ENCODE results near the gene HIVEP3. TPM values are rescaled to one million over a fixed set of nuclear protein-coding genes. Genes with fewer than 3 reads are reported as not detected.

Gene HIVEP3
- total and polyA plus RNA-seq, 2 of the 13 experiments (the other 11 are each of a cell fraction or from before 2014, with no cell fraction given), result 0.05 TPM; not detected in 1

DNA sequence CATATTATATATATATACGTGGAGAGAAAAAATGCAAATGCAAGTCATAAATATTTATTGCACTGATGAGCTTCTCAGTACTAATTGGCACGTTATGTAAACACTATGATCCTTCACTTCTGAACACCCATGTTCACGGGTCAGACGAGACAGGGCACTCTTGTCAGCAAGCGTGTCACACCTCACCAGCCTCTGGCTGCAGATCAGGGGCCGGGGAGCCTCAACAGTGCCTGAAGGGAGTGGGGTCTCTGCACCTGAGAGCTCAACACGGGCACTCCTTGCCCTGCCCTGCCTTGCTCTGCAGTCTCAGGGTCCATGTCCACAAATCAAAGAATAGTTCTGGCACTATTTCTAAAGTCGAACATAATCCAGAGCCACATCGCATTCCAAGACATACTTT, 409 bp upstream of the HIVEP3 start:
- Histone ChIP-seq H3K9me3 (ENCODE audit: low read length) (no peaks in the 10 kb centered on the region), H3K4me1 (ENCODE audit: insufficient read depth, low read length) (no peaks in the 10 kb centered on the region), H3K79me2 (ENCODE audit: insufficient read depth, low read length) (no peaks in the 10 kb centered on the region), H4K20me1 (ENCODE audit: insufficient read depth, low read length) (no peaks in the 10 kb centered on the region), H3K27me3 (ENCODE audit: control insufficient read depth in 1 of 2, insufficient read depth in 2 of 2, low read length in 2 of 2) (peaks cover 1 to 19% of the 10 kb centered on the region in 2 experiments; a peak in 4 of 5 replicates), H3K4me3 (replicated peaks in 1 of 3; ENCODE audit: insufficient read depth in 1 of 3, low read depth in 2 of 3, low read length in 3 of 3) (no peak overlapping the region), H3K36me3 (replicated peaks in 1 of 2; ENCODE audit: control insufficient read depth in 1 of 2, insufficient read depth in 2 of 2, low read length in 2 of 2) (no peaks in the 10 kb centered on the region), H3K9ac (ENCODE audit: insufficient read depth, low read depth, low read length) (no peak overlapping the region), H2AFZ (ENCODE audit: low read length) (no peak overlapping the region), H3K27ac (ENCODE audit: extremely low read length, insufficient read depth, low read length) (no peak overlapping the region), H3K4me2 (ENCODE audit: low read depth, low read length) (no peak overlapping the region)
- POLR2A ChIA-PET, result no interaction called here
- no peak for ATAC-seq
- intact Hi-C loops (cut with micrococcal nuclease; ENCODE audit: unreplicated experiment) (no loop called here), in situ Hi-C loops (cut with HindIII; ENCODE audit: extremely low pct_ligation_motif_present, low pct_unique_long_range_greater_than_20kb) (loop anchor here (10.0 kb wide), 1 partner anchor 56 kb away; no protein-coding TSS in a partner anchor)
- no peak for DNase-seq (ENCODE audit: low spot score)
- no TSS peak for BruUV-seq (replicated peaks)
- 29% methylated on average over 9 of the region's 9 CpGs for WGBS (ENCODE audit: low lambda C conversion rate)
- FAIRE-seq, result no peak
- CTCF ChIA-PET (ENCODE audit: low intra/inter-chr PET ratio, low total read pairs), result no interaction called here
- TF ChIP-seq, protein P1, sequence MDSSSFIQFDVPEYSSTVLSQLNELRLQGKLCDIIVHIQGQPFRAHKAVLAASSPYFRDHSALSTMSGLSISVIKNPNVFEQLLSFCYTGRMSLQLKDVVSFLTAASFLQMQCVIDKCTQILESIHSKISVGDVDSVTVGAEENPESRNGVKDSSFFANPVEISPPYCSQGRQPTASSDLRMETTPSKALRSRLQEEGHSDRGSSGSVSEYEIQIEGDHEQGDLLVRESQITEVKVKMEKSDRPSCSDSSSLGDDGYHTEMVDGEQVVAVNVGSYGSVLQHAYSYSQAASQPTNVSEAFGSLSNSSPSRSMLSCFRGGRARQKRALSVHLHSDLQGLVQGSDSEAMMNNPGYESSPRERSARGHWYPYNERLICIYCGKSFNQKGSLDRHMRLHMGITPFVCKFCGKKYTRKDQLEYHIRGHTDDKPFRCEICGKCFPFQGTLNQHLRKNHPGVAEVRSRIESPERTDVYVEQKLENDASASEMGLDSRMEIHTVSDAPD (CRISPR knock-in tag; IDR thresholded peaks at IDR 0.05), result no peak
- no peak for TF ChIP-seq BRCA1 (CRISPR knock-in tag; IDR thresholded peaks at IDR 0.05)
- TF ChIP-seq KLF16 (CRISPR knock-in tag; IDR thresholded peaks at IDR 0.05), result no peak
- no peak for TF ChIP-seq ATF7-NPFF (CRISPR knock-in tag; IDR thresholded peaks at IDR 0.05; ENCODE audit: low read depth)
- TF ChIP-seq, protein P2, sequence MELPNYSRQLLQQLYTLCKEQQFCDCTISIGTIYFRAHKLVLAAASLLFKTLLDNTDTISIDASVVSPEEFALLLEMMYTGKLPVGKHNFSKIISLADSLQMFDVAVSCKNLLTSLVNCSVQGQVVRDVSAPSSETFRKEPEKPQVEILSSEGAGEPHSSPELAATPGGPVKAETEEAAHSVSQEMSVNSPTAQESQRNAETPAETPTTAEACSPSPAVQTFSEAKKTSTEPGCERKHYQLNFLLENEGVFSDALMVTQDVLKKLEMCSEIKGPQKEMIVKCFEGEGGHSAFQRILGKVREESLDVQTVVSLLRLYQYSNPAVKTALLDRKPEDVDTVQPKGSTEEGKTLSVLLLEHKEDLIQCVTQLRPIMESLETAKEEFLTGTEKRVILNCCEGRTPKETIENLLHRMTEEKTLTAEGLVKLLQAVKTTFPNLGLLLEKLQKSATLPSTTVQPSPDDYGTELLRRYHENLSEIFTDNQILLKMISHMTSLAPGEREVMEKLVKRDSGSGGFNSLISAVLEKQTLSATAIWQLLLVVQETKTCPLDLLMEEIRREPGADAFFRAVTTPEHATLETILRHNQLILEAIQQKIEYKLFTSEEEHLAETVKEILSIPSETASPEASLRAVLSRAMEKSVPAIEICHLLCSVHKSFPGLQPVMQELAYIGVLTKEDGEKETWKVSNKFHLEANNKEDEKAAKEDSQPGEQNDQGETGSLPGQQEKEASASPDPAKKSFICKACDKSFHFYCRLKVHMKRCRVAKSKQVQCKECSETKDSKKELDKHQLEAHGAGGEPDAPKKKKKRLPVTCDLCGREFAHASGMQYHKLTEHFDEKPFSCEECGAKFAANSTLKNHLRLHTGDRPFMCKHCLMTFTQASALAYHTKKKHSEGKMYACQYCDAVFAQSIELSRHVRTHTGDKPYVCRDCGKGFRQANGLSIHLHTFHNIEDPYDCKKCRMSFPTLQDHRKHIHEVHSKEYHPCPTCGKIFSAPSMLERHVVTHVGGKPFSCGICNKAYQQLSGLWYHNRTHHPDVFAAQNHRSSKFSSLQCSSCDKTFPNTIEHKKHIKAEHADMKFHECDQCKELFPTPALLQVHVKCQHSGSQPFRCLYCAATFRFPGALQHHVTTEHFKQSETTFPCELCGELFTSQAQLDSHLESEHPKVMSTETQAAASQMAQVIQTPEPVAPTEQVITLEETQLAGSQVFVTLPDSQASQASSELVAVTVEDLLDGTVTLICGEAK (IDR thresholded peaks at IDR 0.05), result no peak
- TF ChIP-seq, protein P2 (CRISPR knock-in tag; IDR thresholded peaks at IDR 0.05), result no peak
- no peak for TF ChIP-seq SRSF4 (IDR thresholded peaks at IDR 0.05; ENCODE audit: low read depth, low read length, poor library complexity, severe bottlenecking)

All from HepG2 (cell line).